ENCODE measurements around the gene CGNL1. TPM values are rescaled to one million over a fixed set of nuclear protein-coding genes. Genes with fewer than 3 reads are reported as not detected.

CGNL1 gene
- total RNA-seq, 1 experiment from 2014 or later: 0.31 TPM

DNA sequence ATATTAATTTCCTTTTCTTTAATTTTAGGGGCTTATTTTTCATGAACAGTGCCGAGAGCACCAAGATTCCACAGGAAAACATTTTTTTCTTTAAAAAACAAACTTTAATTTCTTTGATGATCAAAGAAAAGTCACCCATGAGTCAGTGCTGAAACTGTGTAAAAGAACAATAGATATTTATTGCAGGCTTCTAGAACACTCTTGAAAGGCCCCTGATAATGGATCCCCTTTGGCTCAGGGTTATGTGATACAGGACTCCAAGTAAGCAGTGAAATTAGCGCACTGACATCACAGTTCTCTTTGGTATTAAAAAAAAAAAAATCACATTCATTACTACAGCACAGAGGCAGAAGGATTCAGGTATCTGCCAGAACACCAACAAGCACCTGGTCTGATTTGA, 149.3 kb downstream of the CGNL1 start:
- H3K27ac ChIP-seq: no peak overlapping the region
- H3K9me3 ChIP-seq (ENCODE audit: insufficient read depth, low read depth): no peaks in the 10 kb centered on the region
- no peak overlapping the region for H3K4me2 ChIP-seq
- H4K20me1 ChIP-seq (ENCODE audit: insufficient read depth): no peaks in the 10 kb centered on the region
- TF ChIP-seq EZH2 (IDR thresholded peaks at IDR 0.05; ENCODE audit: low read depth): no peak
- TF ChIP-seq, protein P1, sequence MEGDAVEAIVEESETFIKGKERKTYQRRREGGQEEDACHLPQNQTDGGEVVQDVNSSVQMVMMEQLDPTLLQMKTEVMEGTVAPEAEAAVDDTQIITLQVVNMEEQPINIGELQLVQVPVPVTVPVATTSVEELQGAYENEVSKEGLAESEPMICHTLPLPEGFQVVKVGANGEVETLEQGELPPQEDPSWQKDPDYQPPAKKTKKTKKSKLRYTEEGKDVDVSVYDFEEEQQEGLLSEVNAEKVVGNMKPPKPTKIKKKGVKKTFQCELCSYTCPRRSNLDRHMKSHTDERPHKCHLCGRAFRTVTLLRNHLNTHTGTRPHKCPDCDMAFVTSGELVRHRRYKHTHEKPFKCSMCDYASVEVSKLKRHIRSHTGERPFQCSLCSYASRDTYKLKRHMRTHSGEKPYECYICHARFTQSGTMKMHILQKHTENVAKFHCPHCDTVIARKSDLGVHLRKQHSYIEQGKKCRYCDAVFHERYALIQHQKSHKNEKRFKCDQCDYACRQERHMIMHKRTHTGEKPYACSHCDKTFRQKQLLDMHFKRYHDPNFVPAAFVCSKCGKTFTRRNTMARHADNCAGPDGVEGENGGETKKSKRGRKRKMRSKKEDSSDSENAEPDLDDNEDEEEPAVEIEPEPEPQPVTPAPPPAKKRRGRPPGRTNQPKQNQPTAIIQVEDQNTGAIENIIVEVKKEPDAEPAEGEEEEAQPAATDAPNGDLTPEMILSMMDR (conservative IDR thresholded peaks at IDR 0.05): no peak
- no TSS peak for BruUV-seq (replicated peaks)
- H3F3A ChIP-seq (ENCODE audit: insufficient read depth, low read depth): no peaks in the 10 kb centered on the region
- no peak for DNase-seq
- CTCF ChIA-PET: no interaction called here
- H3K27me3 ChIP-seq (ENCODE audit: insufficient read depth, low read depth): no peaks in the 10 kb centered on the region
- H3K79me2 ChIP-seq (ENCODE audit: low read depth): no peaks in the 10 kb centered on the region
- no peak overlapping the region for H2AFZ ChIP-seq
- H3K4me1 ChIP-seq (replicated peaks; ENCODE audit: insufficient read depth): no peaks in the 10 kb centered on the region
- intact Hi-C loops (cut with micrococcal nuclease; ENCODE audit: unreplicated experiment): loop anchor here (5.0 kb wide), 2 partner anchors 703 to 1033 kb away; no protein-coding TSS in a partner anchor
- POLR2A ChIA-PET (ENCODE audit: unreplicated experiment): no interaction called here
- H3K36me3 ChIP-seq (ENCODE audit: low read depth): no peaks in the 10 kb centered on the region
- no peaks in the 10 kb centered on the region for H3K9me2 ChIP-seq (ENCODE audit: insufficient read depth)
- H3K4me3 ChIP-seq: no peak overlapping the region

DNA sequence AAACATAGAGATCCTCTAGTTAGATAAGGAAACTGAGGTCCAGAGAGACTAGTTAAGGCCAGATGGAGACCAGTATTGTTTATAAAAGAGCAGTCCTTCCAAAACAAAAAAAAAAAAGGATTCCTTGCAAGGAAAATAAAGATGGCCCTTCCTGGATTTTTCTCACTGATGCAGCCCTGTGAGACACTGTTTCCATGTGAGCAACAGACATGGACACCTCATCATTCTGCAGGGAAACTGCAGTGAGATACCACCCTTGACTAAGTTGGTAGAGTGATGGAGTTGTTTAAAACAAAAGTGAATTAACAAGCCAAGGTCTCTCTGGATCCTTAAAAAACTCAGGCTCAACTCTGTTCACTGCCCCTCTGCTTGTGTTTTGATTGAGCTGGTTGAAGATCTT, 149.8 kb downstream of the CGNL1 start:
- Histone ChIP-seq H3K27me3 (ENCODE audit: insufficient read depth, low read depth) (no peaks in the 10 kb centered on the region), H3K36me3 (ENCODE audit: low read depth) (no peaks in the 10 kb centered on the region), H4K20me1 (ENCODE audit: insufficient read depth) (no peaks in the 10 kb centered on the region), H3K4me3 (no peak overlapping the region), H3F3A (ENCODE audit: insufficient read depth, low read depth) (no peaks in the 10 kb centered on the region), H3K9me3 (ENCODE audit: insufficient read depth, low read depth) (no peaks in the 10 kb centered on the region), H2AFZ (no peak overlapping the region), H3K27ac (no peak overlapping the region), H3K9me2 (ENCODE audit: insufficient read depth) (no peaks in the 10 kb centered on the region), H3K4me1 (replicated peaks; ENCODE audit: insufficient read depth) (no peaks in the 10 kb centered on the region), H3K79me2 (ENCODE audit: low read depth) (no peaks in the 10 kb centered on the region), H3K4me2 (no peak overlapping the region)
- no peak for DNase-seq
- BruUV-seq (replicated peaks): no TSS peak
- POLR2A ChIA-PET (ENCODE audit: unreplicated experiment): interaction anchor here (0.7 kb wide), 1 partner anchor 22 kb away, joined by 3 read pairs; no protein-coding TSS in a partner anchor
- intact Hi-C loops (cut with micrococcal nuclease; ENCODE audit: unreplicated experiment): loop anchor here (5.0 kb wide), 2 partner anchors 704 to 1034 kb away; no protein-coding TSS in a partner anchor
- CTCF ChIA-PET: interaction anchor here (0.7 to 3.0 kb wide), 2 partner anchors 185 to 930 kb away, joined by 5 to 31 read pairs; no protein-coding TSS in a partner anchor
- TF ChIP-seq, protein P1 (conservative IDR thresholded peaks at IDR 0.05): no peak
- no peak for TF ChIP-seq EZH2 (IDR thresholded peaks at IDR 0.05; ENCODE audit: low read depth)

DNA sequence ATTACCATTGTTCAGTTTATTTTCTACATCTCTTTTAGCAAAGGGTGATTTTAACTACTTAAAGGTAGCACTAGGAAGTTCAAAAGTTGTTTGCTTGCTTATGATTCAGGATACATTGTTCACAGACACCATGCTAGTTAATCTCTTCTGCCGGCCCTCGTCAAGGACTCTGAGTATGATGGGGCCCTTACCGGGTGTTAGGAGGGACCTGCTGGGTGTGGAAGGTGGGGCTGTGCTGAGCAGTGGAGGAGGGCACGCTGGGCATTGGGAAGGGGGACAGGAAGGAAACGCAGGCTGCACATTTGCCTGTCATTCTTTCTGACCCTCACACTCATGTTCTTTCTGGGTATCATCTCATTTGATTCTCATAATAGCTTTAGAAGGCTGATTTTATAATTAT, 150.3 kb downstream of the CGNL1 start:
- H3F3A ChIP-seq (ENCODE audit: insufficient read depth, low read depth): no peaks in the 10 kb centered on the region
- no peaks in the 10 kb centered on the region for H3K4me1 ChIP-seq (replicated peaks; ENCODE audit: insufficient read depth)
- no peak overlapping the region for H3K4me2 ChIP-seq
- ChIA-PET CTCF (interaction anchor here (0.7 to 3.0 kb wide), 6 partner anchors 15 to 931 kb away, joined by 3 to 31 read pairs (median 6); partner anchors contain the start of gene CGNL1), POLR2A (ENCODE audit: unreplicated experiment) (interaction anchor here (0.7 kb wide), 1 partner anchor 22 kb away, joined by 3 read pairs; no protein-coding TSS in a partner anchor)
- no peaks in the 10 kb centered on the region for H3K9me2 ChIP-seq (ENCODE audit: insufficient read depth)
- H3K9me3 ChIP-seq (ENCODE audit: insufficient read depth, low read depth): no peaks in the 10 kb centered on the region
- no peaks in the 10 kb centered on the region for H4K20me1 ChIP-seq (ENCODE audit: insufficient read depth)
- TF ChIP-seq, protein P1 (conservative IDR thresholded peaks at IDR 0.05): no peak
- TF ChIP-seq EZH2 (IDR thresholded peaks at IDR 0.05; ENCODE audit: low read depth): no peak
- H3K27ac ChIP-seq: no peak overlapping the region
- DNase-seq: no peak
- no peak overlapping the region for H2AFZ ChIP-seq
- BruUV-seq (replicated peaks): no TSS peak
- H3K27me3 ChIP-seq (ENCODE audit: insufficient read depth, low read depth): no peaks in the 10 kb centered on the region
- no peaks in the 10 kb centered on the region for H3K79me2 ChIP-seq (ENCODE audit: low read depth)
- no peaks in the 10 kb centered on the region for H3K36me3 ChIP-seq (ENCODE audit: low read depth)
- H3K4me3 ChIP-seq: no peak overlapping the region
- intact Hi-C loops (cut with micrococcal nuclease; ENCODE audit: unreplicated experiment): loop anchor here (1.0 to 5.0 kb wide), 5 partner anchors 41 to 1034 kb away; no protein-coding TSS in a partner anchor
